CD14-positive monocyte (primary cell): ENCODE results near the gene FXYD4. TPM values are rescaled to one million over a fixed set of nuclear protein-coding genes. Genes with fewer than 3 reads are reported as not detected.

Source experiments
- DNase-seq, 3 donors: peaks; one replicate each; pipeline ENCODE4 v3.0.0-alpha.2; 2011 to 2022
- H2AFZ ChIP-seq: 2 replicates; pipeline ENCODE4 v1.6.0; 2012; ENCODE audit warnings: mild to moderate bottlenecking, low read depth, low read length, inconsistent platforms; ENCODE audit not compliant: insufficient read depth, poor library complexity, severe bottlenecking
- H3K27ac ChIP-seq, 2 donors: 1 replicate in 1 of 2; 2 replicates in 1 of 2; pipeline ENCODE4 v1.5.1; 2012 to 2013; ENCODE audit warnings: low read length in 2 of 2, control low read depth in 1 of 2, inconsistent platforms in 1 of 2, low read depth in 1 of 2, mild to moderate bottlenecking in 1 of 2
- H3K27me3 ChIP-seq, 2 donors: one replicate each; pipeline versions ENCODE4 v1.6.0 to v1.6.1; 2011 to 2013; ENCODE audit warnings: low read length in 2 of 2; ENCODE audit not compliant: control insufficient read depth in 2 of 2, insufficient read depth in 2 of 2
- H3K36me3 ChIP-seq, 2 donors: replicated peaks in 1 of 2; 1 replicate in 1 of 2; 2 replicates in 1 of 2; pipeline versions ENCODE4 v1.5.1 to v1.6.1; 2012 to 2013; ENCODE audit warnings: low read length in 2 of 2, control low read depth in 1 of 2, inconsistent platforms in 1 of 2, mild to moderate bottlenecking in 1 of 2; ENCODE audit not compliant: insufficient read depth in 2 of 2, control insufficient read depth in 1 of 2
- H3K4me1 ChIP-seq, 2 donors: 1 replicate in 1 of 2; 2 replicates in 1 of 2; pipeline versions ENCODE4 v1.5.1 to v1.6.1; 2012 to 2013; ENCODE audit warnings: low read length in 2 of 2, control low read depth in 1 of 2, inconsistent platforms in 1 of 2, mild to moderate bottlenecking in 1 of 2, moderate library complexity in 1 of 2; ENCODE audit not compliant: insufficient read depth in 2 of 2, control insufficient read depth in 1 of 2
- H3K4me2 ChIP-seq: replicated peaks from 2 replicates; pipeline ENCODE3; 2012; ENCODE audit warnings: low read length, moderate library complexity, mild to moderate bottlenecking; ENCODE audit not compliant: poor library complexity, severe bottlenecking; ENCODE audit errors: extremely low read depth
- H3K4me3 ChIP-seq, 3 experiments: fragments of 200-600 bp in 1 of 3; sonication (generic) in 1 of 3; replicated peaks in 1 of 3; 1 replicate in 2 of 3; 2 replicates in 1 of 3; pipeline ENCODE4 v1.5.1; 2011 to 2013; ENCODE audit warnings: low read length in 3 of 3, mild to moderate bottlenecking in 3 of 3, control low read depth in 2 of 3, low read depth in 2 of 3, inconsistent platforms in 1 of 3, moderate library complexity in 1 of 3
- H3K79me2 ChIP-seq: 2 replicates; pipeline ENCODE4 v1.6.0; 2012; ENCODE audit warnings: mild to moderate bottlenecking, control low read depth, inconsistent platforms, low read length, moderate library complexity; ENCODE audit not compliant: insufficient read depth
- H3K9ac ChIP-seq: 2 replicates; pipeline ENCODE4 v1.6.0; 2017; ENCODE audit warnings: low read length, mild to moderate bottlenecking; ENCODE audit not compliant: insufficient read depth, poor library complexity, severe bottlenecking
- H3K9me3 ChIP-seq, 2 donors: replicated peaks in 1 of 2; 1 replicate in 1 of 2; 2 replicates in 1 of 2; pipeline versions ENCODE4 v1.5.1 to v1.6.1; 2012 to 2013; ENCODE audit warnings: low read length in 2 of 2, control low read depth in 1 of 2; ENCODE audit not compliant: control insufficient read depth in 1 of 2, insufficient read depth in 1 of 2
- H4K20me1 ChIP-seq: 2 replicates; pipeline ENCODE4 v1.6.0; 2012; ENCODE audit warnings: mild to moderate bottlenecking, low read length, control low read depth, moderate library complexity; ENCODE audit not compliant: insufficient read depth
- H3K27ac Mint-ChIP-seq, 7 donors: one replicate each; pipeline ENCODE4 v1.8.0; 2020; ENCODE audit warnings: mild to moderate bottlenecking in 7 of 7, mixed read lengths in 7 of 7, moderate library complexity in 6 of 7, inconsistent platforms in 2 of 7
- H3K27me3 Mint-ChIP-seq, 3 donors: one replicate each; pipeline ENCODE4 v1.8.0; 2021 to 2022; ENCODE audit warnings: low read depth in 3 of 3, mild to moderate bottlenecking in 3 of 3, mixed read lengths in 3 of 3, moderate library complexity in 3 of 3, inconsistent platforms in 1 of 3
- H3K36me3 Mint-ChIP-seq, 2 donors: one replicate each; pipeline ENCODE4 v1.8.0; 2020; ENCODE audit warnings: mixed read lengths in 2 of 2, inconsistent platforms in 1 of 2, mild to moderate bottlenecking in 1 of 2
- H3K4me1 Mint-ChIP-seq: one replicate; pipeline ENCODE4 v1.8.0; 2020; ENCODE audit warnings: mild to moderate bottlenecking, mixed read lengths
- H3K4me3 Mint-ChIP-seq, 2 donors: one replicate each; pipeline ENCODE4 v1.8.0; 2020; ENCODE audit warnings: mild to moderate bottlenecking in 2 of 2, mixed read lengths in 2 of 2, moderate library complexity in 1 of 2
- H3K9me3 Mint-ChIP-seq, 7 donors: one replicate each; pipeline ENCODE4 v1.8.0; 2020 to 2022; ENCODE audit warnings: mixed read lengths in 7 of 7, mild to moderate bottlenecking in 6 of 7, moderate library complexity in 6 of 7, inconsistent platforms in 2 of 7
- CTCF ChIP-seq: fragments of 200-600 bp; IDR thresholded peaks from one replicate; pipeline ENCODE4 v1.8.0; 2022; ENCODE audit warnings: antibody characterized with exemption, mild to moderate bottlenecking
- WGBS: methylation state at CpG from one replicate; pipeline ENCODE4 v1.1.5; 2013; ENCODE audit warnings: missing lambda C conversion rate; ENCODE audit not compliant: insufficient coverage; 5-methylcytosine and 5-hydroxymethylcytosine counted together
- intact Hi-C, 2 donors: fragments of 100-400 bp; cut with micrococcal nuclease; formaldehyde crosslinking; loops; one replicate each; pipeline versions ENCODE4 v1.15.0 to v1.15.1; 2023
- polyA plus RNA-seq, 3 donors: library from polyadenylated mRNA; depleted of rRNA in 1 of 3; unstranded in 2 of 3; stranded (reverse) in 1 of 3; fragments of 300-500 nt in 2 of 3; fragments of >200 nt in 1 of 3; fragmentation: Illumina TruSeq in 2 of 3; gene quantifications; 1 replicate in 2 of 3; 2 replicates in 1 of 3; pipeline ENCODE4 v1.2.3, GENCODE V29; 2012 to 2021

Gene FXYD4
- polyA plus RNA-seq, 3 donors: 0.16 TPM; not detected in 2

- Histone ChIP-seq H3K4me2 (no peak overlapping the region), H2AFZ (no peak overlapping the region), H3K9me3 (no peaks in the 10 kb centered on the region), H3K27ac (no peak overlapping the region), H3K27me3 (no peaks in the 10 kb centered on the region), H3K4me3 (no peak overlapping the region), H4K20me1 (no peaks in the 10 kb centered on the region), H3K4me1 (peaks cover 9 to 15% of the 10 kb centered on the region in 2 donors), H3K79me2 (no peaks in the 10 kb centered on the region), H3K36me3 (no peaks in the 10 kb centered on the region), H3K9ac (no peak overlapping the region)
- peaks cover 3% of the 10 kb centered on the region for H3K4me1 Mint-ChIP-seq
- peaks cover 0 to 7% (median 5%) of the 10 kb centered on the region in 3 donors for H3K27me3 Mint-ChIP-seq
- no peak overlapping the region for H3K4me3 Mint-ChIP-seq
- WGBS: 100% methylated on average over 3 of the region's 4 CpGs
- TF ChIP-seq CTCF: no peak
- intact Hi-C loops: no loop called here
- H3K36me3 Mint-ChIP-seq: no peaks in the 10 kb centered on the region
- H3K27ac Mint-ChIP-seq: no peak overlapping the region
- peaks cover 0 to 4% (median 0%) of the 10 kb centered on the region in 7 donors for H3K9me3 Mint-ChIP-seq
- no peak for DNase-seq
Observed at GRCh38 chr10:43369921-43370320, 1.5 kb upstream of the FXYD4 start.

DNA sequence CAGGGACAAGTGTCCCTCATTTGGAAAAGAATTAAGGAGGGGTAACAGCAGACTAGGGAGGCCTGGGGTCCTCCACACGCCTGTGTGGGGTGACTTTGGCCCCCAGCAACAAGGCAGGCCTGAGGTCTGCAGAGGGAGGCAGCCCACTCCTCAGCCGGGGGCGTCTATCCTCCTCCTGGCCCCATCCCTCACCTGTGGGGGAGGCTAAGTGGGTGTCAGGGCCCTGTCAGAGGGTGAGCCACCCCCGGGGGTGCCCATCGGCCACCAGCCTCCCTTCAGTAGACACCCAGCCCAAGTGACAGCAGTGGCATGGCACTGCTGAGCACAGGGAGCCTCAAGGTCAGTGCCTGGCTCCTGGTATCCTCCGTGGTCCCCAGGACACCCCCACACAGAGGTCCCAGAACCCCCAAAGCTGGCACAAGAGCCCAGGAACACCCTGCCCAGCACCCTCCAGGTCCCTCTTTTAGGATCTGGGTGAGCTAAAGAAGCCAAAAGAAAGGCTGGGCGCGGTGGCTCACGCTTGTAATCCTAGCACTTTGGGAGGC, 693 bp upstream of the FXYD4 start:
- Histone ChIP-seq H3K36me3 (no peaks in the 10 kb centered on the region), H3K9me3 (no peaks in the 10 kb centered on the region), H3K4me2 (no peak overlapping the region), H3K27me3 (no peaks in the 10 kb centered on the region), H3K27ac (no peak overlapping the region), H3K4me3 (no peak overlapping the region), H3K79me2 (no peaks in the 10 kb centered on the region), H3K4me1 (peaks cover 9 to 15% of the 10 kb centered on the region in 2 donors), H2AFZ (no peak overlapping the region), H3K9ac (no peak overlapping the region), H4K20me1 (no peaks in the 10 kb centered on the region)
- H3K27me3 Mint-ChIP-seq: peaks cover 3 to 7% (median 4%) of the 10 kb centered on the region in 3 donors
- no peak for DNase-seq
- no peaks in the 10 kb centered on the region for H3K36me3 Mint-ChIP-seq
- H3K9me3 Mint-ChIP-seq: peaks cover 0 to 5% (median 0%) of the 10 kb centered on the region in 7 donors
- H3K4me1 Mint-ChIP-seq: peaks cover 3% of the 10 kb centered on the region
- intact Hi-C loops: no loop called here
- H3K4me3 Mint-ChIP-seq: no peak overlapping the region
- H3K27ac Mint-ChIP-seq: no peak overlapping the region
- 100% methylated on average over 3 of the region's 9 CpGs for WGBS
- TF ChIP-seq CTCF: no peak
